ENCODE results near the gene F8.
A peak's percentile ranks its signal among the peaks of the same experiment; 100 is the strongest.
"Not testable (repeated sequence)": the region's sequence is repeated elsewhere in the genome, so short reads cannot be mapped to it uniquely, and the experiment has no call there.

F8 gene

GRCh38 chrX:154827194-154828015 is 195.1 kb downstream of the F8 start:
- no peaks in the 10 kb centered on the region for H3K9me3 Mint-ChIP-seq
- H3K4me3 Mint-ChIP-seq: no peak overlapping the region
- H3K4me1 Mint-ChIP-seq: peaks cover 14% of the 10 kb centered on the region
- no peaks in the 10 kb centered on the region for H3K36me3 Mint-ChIP-seq
- H3K27ac Mint-ChIP-seq: peak overlapping the region; percentile 46
- no peaks in the 10 kb centered on the region for H3K27me3 Mint-ChIP-seq

GRCh38 chrX:154825586-154825985 is 196.9 kb downstream of the F8 start:
- H3K27me3 Mint-ChIP-seq, H3K36me3 Mint-ChIP-seq, H3K27ac Mint-ChIP-seq, H3K4me3 Mint-ChIP-seq, H3K9me3 Mint-ChIP-seq: not testable (repeated sequence)
- H3K4me1 Mint-ChIP-seq: peaks cover 14% of the 10 kb centered on the region

DNA sequence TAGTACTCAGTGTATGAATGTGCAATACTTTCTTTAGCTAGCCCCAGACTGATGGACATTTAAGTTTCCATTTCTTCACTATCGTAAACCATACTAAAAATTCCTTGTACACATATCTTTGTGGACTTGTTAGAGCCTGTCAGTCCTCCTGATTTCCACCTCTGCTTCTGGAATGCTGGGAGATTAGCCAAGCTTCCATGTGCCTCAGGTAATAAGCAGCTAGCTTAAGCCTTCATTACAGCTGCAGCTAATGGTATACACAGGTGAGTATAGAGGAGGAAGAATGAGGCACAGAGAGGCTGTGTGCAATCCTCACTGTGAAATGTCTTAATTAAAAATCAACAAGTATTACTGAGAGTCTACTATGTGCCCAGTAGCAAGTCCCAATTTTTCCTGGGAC is 197.9 kb downstream of the F8 start:
- H3K36me3 Mint-ChIP-seq: no peaks in the 10 kb centered on the region
- H3K27me3 Mint-ChIP-seq: no peaks in the 10 kb centered on the region

GRCh38 chrX:154822029-154822428 is 200.5 kb downstream of the F8 start:
- Mint-ChIP-seq H3K4me3 (no peak overlapping the region), H3K4me1 (no peaks in the 10 kb centered on the region), H3K27me3 (no peaks in the 10 kb centered on the region), H3K27ac (no peak overlapping the region), H3K36me3 (no peaks in the 10 kb centered on the region), H3K9me3 (no peaks in the 10 kb centered on the region)

More for the DNA sequence above, 197.9 kb downstream of the F8 start:
- Mint-ChIP-seq H3K4me1 (peaks cover 14% of the 10 kb centered on the region), H3K27ac (no peak overlapping the region), H3K4me3 (no peak overlapping the region), H3K9me3 (no peaks in the 10 kb centered on the region)

- Mint-ChIP-seq H3K36me3 (no peaks in the 10 kb centered on the region), H3K9me3 (no peaks in the 10 kb centered on the region), H3K4me3 (no peak overlapping the region), H3K4me1 (no peaks in the 10 kb centered on the region), H3K27ac (no peak overlapping the region), H3K27me3 (no peaks in the 10 kb centered on the region)
Observed at GRCh38 chrX:154821523-154821922, 201.0 kb downstream of the F8 start.

GRCh38 chrX:154819771-154820341 is 202.7 kb downstream of the F8 start:
- Mint-ChIP-seq H3K36me3 (no peaks in the 10 kb centered on the region), H3K9me3 (no peaks in the 10 kb centered on the region), H3K4me3 (no peak overlapping the region), H3K4me1 (no peaks in the 10 kb centered on the region), H3K27ac (no peak overlapping the region), H3K27me3 (no peaks in the 10 kb centered on the region)

GRCh38 chrX:154818916-154819770 is 203.4 kb downstream of the F8 start:
- no peak overlapping the region for H3K27ac Mint-ChIP-seq
- no peaks in the 10 kb centered on the region for H3K9me3 Mint-ChIP-seq
- no peaks in the 10 kb centered on the region for H3K36me3 Mint-ChIP-seq
- no peak overlapping the region for H3K4me3 Mint-ChIP-seq
- H3K4me1 Mint-ChIP-seq: no peaks in the 10 kb centered on the region
- no peaks in the 10 kb centered on the region for H3K27me3 Mint-ChIP-seq

DNA sequence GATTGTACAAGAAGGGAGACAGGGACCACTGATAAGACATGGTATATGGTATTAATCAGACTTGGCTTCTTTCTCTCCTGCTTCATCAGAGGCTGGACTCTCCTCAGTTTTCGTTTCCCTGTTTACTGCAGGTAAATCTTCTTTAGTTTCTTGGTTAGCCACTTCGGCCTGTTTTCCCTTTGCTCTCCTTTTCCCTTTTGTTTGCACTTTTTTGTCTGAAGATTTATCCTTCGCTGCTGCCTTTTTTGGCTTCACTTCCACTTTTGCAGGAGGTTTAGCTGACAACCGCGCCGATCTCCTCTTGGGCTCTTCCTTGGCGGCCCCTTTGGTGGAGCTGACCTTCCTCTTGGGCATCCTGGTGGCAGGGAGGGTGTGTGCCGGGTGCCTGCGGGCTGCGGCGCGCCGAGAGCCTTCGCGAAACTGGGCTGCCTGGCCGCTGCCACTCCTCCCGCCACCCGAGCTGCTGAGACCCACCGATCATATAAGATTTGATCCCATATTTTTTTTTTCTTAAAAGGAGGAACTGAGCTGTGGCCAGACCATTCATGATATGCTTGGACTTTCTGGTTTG is 205.4 kb downstream of the F8 start:
- not testable (repeated sequence) for H3K27me3 Mint-ChIP-seq, H3K27ac Mint-ChIP-seq, H3K4me3 Mint-ChIP-seq, H3K4me1 Mint-ChIP-seq, H3K36me3 Mint-ChIP-seq, H3K9me3 Mint-ChIP-seq

DNA sequence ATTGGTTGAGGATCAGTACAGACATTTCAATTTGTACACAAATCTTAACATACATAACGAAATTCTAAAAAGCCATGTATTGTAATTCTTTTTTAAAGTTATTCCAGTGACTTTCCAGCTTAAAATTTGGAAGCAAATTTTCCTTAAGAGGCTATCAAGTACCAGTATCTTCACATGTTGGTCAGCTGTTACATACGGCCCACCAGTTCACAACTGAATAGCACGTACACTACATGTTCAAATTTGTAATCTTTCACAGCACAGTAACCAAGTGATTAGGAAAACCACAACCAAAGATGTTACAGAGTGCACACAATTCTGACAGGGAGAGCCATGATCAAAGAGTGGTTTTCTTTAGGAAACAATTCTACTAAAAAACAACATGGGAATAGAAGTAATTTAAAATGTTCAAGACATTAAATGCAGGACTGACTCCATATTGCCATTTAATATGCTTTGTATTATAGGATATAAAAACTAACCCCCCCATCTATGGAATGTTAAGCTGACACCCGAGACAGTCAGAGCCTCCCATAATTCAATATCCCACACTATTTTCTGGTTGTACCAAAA is 206.1 kb downstream of the F8 start:
- H3K9me3 Mint-ChIP-seq, H3K4me1 Mint-ChIP-seq, H3K27me3 Mint-ChIP-seq, H3K36me3 Mint-ChIP-seq, H3K27ac Mint-ChIP-seq, H3K4me3 Mint-ChIP-seq: not testable (repeated sequence)

GRCh38 chrX:154815274-154815818 is 207.2 kb downstream of the F8 start:
- Mint-ChIP-seq H3K27me3 (no peaks in the 10 kb centered on the region), H3K27ac (no peak overlapping the region), H3K36me3 (no peaks in the 10 kb centered on the region), H3K4me3 (no peak overlapping the region), H3K4me1 (no peaks in the 10 kb centered on the region), H3K9me3 (no peaks in the 10 kb centered on the region)

DNA sequence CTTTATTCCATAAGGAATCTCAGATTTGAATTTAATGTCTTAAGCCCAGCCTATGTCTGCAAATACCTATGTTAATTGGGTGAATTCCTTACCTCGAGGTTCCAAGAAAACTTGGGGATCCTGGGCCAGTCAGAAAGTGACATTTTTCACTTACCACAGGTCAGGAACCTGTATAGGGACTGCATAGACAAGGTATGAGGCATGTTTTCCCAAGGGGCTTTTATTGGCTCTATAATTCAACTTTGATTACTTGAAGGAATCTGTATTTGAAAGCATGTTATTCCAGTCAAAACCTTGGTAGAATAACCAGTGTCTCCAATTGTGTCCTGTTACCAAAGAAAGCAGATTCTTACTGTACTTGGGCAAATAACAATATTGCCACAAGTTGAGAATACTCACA is 208.7 kb downstream of the F8 start:
- Mint-ChIP-seq H3K27ac (no peak overlapping the region), H3K36me3 (no peaks in the 10 kb centered on the region), H3K4me3 (no peak overlapping the region), H3K27me3 (no peaks in the 10 kb centered on the region), H3K4me1 (no peaks in the 10 kb centered on the region), H3K9me3 (no peaks in the 10 kb centered on the region)

DNA sequence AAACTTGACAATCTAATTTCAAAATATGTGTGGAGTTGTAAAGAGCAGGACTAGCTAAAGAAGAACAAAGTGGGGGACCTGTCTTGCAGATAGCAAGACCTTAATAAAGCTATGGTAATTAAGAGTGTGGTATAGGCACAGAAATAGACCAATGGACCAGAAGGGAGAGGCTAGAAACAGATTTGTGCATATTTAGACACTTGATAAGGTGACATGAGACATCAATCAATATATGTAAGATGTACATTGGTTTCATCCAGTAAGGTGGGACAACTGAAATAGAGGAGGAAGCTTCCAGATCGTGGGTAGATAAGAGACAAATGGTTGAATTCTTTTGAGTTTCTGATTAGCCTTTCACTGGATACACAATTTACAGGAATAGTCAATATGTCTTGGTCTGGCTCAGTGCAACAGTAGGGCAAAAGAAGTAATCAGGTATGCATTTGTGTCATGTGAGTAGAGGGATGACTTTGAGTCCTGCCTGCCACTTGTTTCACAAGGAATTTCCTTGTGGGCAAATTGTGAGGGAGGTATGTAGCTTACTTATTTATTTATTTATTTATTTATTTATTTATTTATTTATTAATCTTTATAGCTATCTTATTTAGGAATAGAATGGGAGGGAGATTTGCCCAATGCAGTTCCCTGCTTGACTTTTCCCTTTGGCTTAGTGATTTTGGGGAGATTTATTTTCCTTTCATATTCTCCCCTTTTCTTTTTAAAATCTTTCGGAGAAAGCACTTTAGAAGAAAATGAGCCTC is 210.0 kb downstream of the F8 start:
- Mint-ChIP-seq H3K27me3 (no peaks in the 10 kb centered on the region), H3K4me1 (no peaks in the 10 kb centered on the region)

DNA sequence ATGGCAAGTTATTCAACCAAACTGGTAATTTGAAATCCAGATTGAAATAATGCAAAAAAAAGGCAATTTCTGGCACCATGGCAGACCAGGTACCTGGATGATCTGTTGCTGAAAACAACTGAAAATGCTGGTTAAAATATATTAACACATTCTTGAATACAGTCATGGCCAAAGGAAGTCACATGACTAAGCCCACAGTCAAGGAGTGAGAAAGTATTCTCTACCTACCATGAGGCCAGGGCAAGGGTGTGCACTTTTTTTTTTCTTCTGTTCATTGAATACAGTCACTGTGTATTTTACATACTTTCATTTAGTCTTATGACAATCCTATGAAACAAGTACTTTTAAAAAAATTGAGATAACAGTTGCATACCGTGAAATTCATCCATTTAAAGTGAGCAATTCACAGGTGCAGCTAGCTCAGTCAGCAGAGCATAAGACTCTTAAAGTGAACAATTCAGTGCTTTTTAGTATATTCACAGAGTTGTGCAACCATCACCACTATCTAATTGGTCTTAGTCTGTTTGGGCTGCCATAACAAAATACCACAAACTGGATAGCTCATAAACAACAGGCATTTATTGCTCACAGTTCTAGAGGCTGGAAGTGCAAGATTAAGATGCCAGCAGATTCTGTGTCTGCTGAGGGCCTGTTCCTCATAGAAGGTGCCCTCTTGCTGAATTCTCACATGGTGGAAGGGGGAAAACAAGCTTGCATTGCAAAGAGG is 212.4 kb downstream of the F8 start:
- Mint-ChIP-seq H3K27ac (no peak overlapping the region), H3K36me3 (no peaks in the 10 kb centered on the region), H3K9me3 (no peaks in the 10 kb centered on the region), H3K27me3 (no peaks in the 10 kb centered on the region), H3K4me3 (no peak overlapping the region), H3K4me1 (no peaks in the 10 kb centered on the region)

More for the DNA sequence above, 210.0 kb downstream of the F8 start:
- no peak overlapping the region for H3K4me3 Mint-ChIP-seq
- no peaks in the 10 kb centered on the region for H3K36me3 Mint-ChIP-seq
- no peaks in the 10 kb centered on the region for H3K9me3 Mint-ChIP-seq
- peak overlapping the region; percentile 5 for H3K27ac Mint-ChIP-seq

GRCh38 chrX:154806837-154807501 is 215.6 kb downstream of the F8 start:
- Mint-ChIP-seq H3K9me3 (no peaks in the 10 kb centered on the region), H3K36me3 (no peaks in the 10 kb centered on the region), H3K27me3 (no peaks in the 10 kb centered on the region), H3K4me3 (no peak overlapping the region), H3K27ac (no peak overlapping the region), H3K4me1 (peaks cover 25% of the 10 kb centered on the region)

All from activated naive CD4-positive, alpha-beta T cell treated with anti-CD3 and anti-CD28 coated beads, Interleukin-2, amount 50 U/mL, for 24 hours (primary cell).